Measurements from ENCODE around the gene MME. TPM values are rescaled to one million over a fixed set of nuclear protein-coding genes. Genes with fewer than 3 reads are reported as not detected.

MME gene
- total RNA-seq, 1 experiment from 2014 or later, result 0.52 TPM

DNA sequence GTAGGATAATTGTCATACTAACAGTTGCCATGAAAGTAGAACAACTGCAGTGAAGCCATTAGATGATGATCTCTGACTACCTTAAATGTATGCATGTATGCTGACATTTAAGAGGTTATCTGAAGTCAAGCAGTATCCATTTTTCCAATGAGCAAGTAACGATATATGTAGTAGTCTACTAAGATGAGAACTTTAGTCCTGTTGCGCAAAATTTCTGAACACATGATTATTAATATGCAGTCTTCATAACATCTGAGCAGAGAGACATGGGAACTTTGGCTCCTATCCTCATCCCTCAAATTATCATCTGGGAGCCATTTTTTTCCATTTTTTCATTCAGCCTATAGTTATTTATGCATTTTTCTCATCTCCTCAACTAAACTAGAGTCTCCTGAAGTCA lies 79.2 kb downstream of the MME start:
- H3K36me3 Mint-ChIP-seq (ENCODE audit: insufficient read depth, unreplicated experiment), result no peaks in the 10 kb centered on the region
- Histone ChIP-seq H3K36me3 (ENCODE audit: control insufficient read depth, insufficient read depth, low read length) (no peaks in the 10 kb centered on the region), H3K4me1 (no peaks in the 10 kb centered on the region), H3K9me3 (no peaks in the 10 kb centered on the region), H3K4me3 (ENCODE audit: low read depth, low read length) (no peak overlapping the region), H3K27me3 (replicated peaks; ENCODE audit: control insufficient read depth, insufficient read depth, low read length) (no peaks in the 10 kb centered on the region)
- DNase-seq, result no peak
- CTCF ChIA-PET, result no interaction called here
- H3K4me3 Mint-ChIP-seq (ENCODE audit: unreplicated experiment), result no peak overlapping the region
- no peak overlapping the region for H3K27ac Mint-ChIP-seq (ENCODE audit: unreplicated experiment)
- intact Hi-C loops (cut with micrococcal nuclease; ENCODE audit: unreplicated experiment), result no loop called here
- H3K27me3 Mint-ChIP-seq (ENCODE audit: insufficient read depth, unreplicated experiment), result no peaks in the 10 kb centered on the region
- POLR2A ChIA-PET, result no interaction called here
- no peaks in the 10 kb centered on the region for H3K9me3 Mint-ChIP-seq (ENCODE audit: unreplicated experiment)
- no peaks in the 10 kb centered on the region for H3K4me1 Mint-ChIP-seq (ENCODE audit: low read depth, unreplicated experiment)
- no TSS peak for BruUV-seq (replicated peaks)
- TF ChIP-seq, protein P1, sequence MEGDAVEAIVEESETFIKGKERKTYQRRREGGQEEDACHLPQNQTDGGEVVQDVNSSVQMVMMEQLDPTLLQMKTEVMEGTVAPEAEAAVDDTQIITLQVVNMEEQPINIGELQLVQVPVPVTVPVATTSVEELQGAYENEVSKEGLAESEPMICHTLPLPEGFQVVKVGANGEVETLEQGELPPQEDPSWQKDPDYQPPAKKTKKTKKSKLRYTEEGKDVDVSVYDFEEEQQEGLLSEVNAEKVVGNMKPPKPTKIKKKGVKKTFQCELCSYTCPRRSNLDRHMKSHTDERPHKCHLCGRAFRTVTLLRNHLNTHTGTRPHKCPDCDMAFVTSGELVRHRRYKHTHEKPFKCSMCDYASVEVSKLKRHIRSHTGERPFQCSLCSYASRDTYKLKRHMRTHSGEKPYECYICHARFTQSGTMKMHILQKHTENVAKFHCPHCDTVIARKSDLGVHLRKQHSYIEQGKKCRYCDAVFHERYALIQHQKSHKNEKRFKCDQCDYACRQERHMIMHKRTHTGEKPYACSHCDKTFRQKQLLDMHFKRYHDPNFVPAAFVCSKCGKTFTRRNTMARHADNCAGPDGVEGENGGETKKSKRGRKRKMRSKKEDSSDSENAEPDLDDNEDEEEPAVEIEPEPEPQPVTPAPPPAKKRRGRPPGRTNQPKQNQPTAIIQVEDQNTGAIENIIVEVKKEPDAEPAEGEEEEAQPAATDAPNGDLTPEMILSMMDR (IDR thresholded peaks at IDR 0.05; ENCODE audit: insufficient read depth in 1 of 2, low read depth in 1 of 2, low read length in 1 of 2, severe bottlenecking in 1 of 2, unreplicated experiment in 1 of 2), result no peak

DNA sequence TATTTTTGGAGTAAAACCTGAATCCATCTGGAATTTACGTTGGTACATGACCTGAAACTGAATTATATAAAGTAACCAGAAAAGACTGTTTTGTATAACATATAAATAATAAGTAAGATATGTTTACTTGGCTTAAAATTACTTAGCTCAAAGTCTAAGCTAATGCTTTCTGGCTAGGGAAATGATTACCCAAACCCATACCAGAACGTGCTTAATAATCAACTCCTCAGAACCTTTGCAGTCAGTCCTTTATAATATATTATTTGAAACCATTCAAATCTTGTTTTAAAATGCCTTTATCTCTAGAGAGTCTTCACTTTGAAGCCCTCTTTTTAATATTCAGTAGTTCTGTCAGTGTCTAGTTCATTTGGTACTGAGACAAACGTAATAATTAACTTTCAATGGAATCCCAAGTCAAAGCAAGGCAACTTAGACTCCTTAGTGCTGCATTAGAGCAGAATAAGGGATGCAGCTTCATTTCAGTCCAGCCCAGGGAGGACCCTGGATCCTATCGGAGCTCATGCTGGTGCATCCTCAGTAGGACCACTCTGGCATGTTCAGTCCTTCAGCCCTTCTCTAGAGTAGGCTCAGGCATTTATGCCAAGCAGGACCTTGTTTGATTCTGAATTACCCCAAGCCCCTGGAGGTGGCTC lies 81.6 kb downstream of the MME start:
- ChIA-PET CTCF (no interaction called here), POLR2A (no interaction called here)
- Histone ChIP-seq H3K4me3 (ENCODE audit: low read depth, low read length) (no peak overlapping the region), H3K36me3 (ENCODE audit: control insufficient read depth, insufficient read depth, low read length) (no peaks in the 10 kb centered on the region), H3K9me3 (no peaks in the 10 kb centered on the region), H3K4me1 (no peaks in the 10 kb centered on the region), H3K27me3 (replicated peaks; ENCODE audit: control insufficient read depth, insufficient read depth, low read length) (no peaks in the 10 kb centered on the region)
- no TSS peak for BruUV-seq (replicated peaks)
- DNase-seq, result no peak
- Mint-ChIP-seq H3K27ac (ENCODE audit: unreplicated experiment) (no peak overlapping the region), H3K36me3 (ENCODE audit: insufficient read depth, unreplicated experiment) (no peaks in the 10 kb centered on the region), H3K4me1 (ENCODE audit: low read depth, unreplicated experiment) (no peaks in the 10 kb centered on the region), H3K4me3 (ENCODE audit: unreplicated experiment) (no peak overlapping the region), H3K9me3 (ENCODE audit: unreplicated experiment) (no peaks in the 10 kb centered on the region), H3K27me3 (ENCODE audit: insufficient read depth, unreplicated experiment) (peaks cover 2% of the 10 kb centered on the region)
- TF ChIP-seq, protein P1 (IDR thresholded peaks at IDR 0.05; ENCODE audit: insufficient read depth in 1 of 2, low read depth in 1 of 2, low read length in 1 of 2, severe bottlenecking in 1 of 2, unreplicated experiment in 1 of 2), result no peak
- intact Hi-C loops (cut with micrococcal nuclease; ENCODE audit: unreplicated experiment), result no loop called here

DNA sequence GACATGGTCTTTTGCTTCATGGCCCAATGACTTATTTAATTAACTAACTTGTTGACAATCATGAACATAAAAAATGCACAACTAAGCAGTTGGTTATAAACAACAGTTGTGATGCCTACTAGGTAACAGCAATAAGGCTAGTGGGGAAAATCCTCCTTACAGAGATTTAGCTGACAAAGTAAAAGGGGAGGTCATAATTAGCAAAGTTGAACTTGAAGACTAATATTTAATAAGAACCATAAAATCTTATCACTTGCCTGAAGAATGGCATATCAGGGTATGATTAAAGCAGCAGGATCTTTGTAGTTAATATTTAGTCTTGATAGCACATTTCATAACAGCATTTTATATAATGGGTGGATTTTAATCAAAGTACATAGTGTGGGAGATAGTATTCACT lies 84.2 kb downstream of the MME start:
- Mint-ChIP-seq H3K27me3 (ENCODE audit: insufficient read depth, unreplicated experiment) (peaks cover 4% of the 10 kb centered on the region), H3K9me3 (ENCODE audit: unreplicated experiment) (no peaks in the 10 kb centered on the region), H3K4me1 (ENCODE audit: low read depth, unreplicated experiment) (no peaks in the 10 kb centered on the region), H3K27ac (ENCODE audit: unreplicated experiment) (no peak overlapping the region), H3K36me3 (ENCODE audit: insufficient read depth, unreplicated experiment) (peaks cover 7% of the 10 kb centered on the region), H3K4me3 (ENCODE audit: unreplicated experiment) (no peak overlapping the region)
- H3K4me3 ChIP-seq (ENCODE audit: low read depth, low read length), result no peak overlapping the region
- intact Hi-C loops (cut with micrococcal nuclease; ENCODE audit: unreplicated experiment), result no loop called here
- TF ChIP-seq, protein P1 (IDR thresholded peaks at IDR 0.05; ENCODE audit: insufficient read depth in 1 of 2, low read depth in 1 of 2, low read length in 1 of 2, severe bottlenecking in 1 of 2, unreplicated experiment in 1 of 2), result no peak
- no peaks in the 10 kb centered on the region for H3K27me3 ChIP-seq (replicated peaks; ENCODE audit: control insufficient read depth, insufficient read depth, low read length)
- ChIA-PET CTCF (no interaction called here), POLR2A (no interaction called here)
- no peaks in the 10 kb centered on the region for H3K4me1 ChIP-seq
- no peaks in the 10 kb centered on the region for H3K36me3 ChIP-seq (ENCODE audit: control insufficient read depth, insufficient read depth, low read length)
- no TSS peak for BruUV-seq (replicated peaks)
- DNase-seq, result no peak
- H3K9me3 ChIP-seq, result no peaks in the 10 kb centered on the region

Measured in Caco-2 (cell line).